Measurements from ENCODE around the gene ACTA2.

DNA sequence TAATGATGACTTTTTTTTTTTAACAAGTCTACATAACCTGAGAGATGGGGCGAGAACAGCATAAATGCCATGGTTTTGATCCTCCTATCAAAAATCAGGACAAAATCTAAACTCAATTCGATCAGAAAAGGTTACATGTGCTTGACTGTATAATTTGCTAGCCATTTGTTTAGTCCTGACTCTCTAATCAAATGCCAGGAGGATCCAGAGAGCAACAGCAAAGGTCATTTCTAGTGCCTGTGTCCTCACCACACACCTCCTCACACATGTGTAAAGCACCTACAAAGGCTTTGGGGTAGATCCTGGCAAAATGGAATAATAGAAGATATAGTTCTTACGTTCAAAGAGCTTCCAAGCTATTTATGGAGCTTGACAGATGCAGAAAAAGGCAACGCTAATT, 27.0 kb upstream of the ACTA2 start:
- TF ChIP-seq, protein P1, sequence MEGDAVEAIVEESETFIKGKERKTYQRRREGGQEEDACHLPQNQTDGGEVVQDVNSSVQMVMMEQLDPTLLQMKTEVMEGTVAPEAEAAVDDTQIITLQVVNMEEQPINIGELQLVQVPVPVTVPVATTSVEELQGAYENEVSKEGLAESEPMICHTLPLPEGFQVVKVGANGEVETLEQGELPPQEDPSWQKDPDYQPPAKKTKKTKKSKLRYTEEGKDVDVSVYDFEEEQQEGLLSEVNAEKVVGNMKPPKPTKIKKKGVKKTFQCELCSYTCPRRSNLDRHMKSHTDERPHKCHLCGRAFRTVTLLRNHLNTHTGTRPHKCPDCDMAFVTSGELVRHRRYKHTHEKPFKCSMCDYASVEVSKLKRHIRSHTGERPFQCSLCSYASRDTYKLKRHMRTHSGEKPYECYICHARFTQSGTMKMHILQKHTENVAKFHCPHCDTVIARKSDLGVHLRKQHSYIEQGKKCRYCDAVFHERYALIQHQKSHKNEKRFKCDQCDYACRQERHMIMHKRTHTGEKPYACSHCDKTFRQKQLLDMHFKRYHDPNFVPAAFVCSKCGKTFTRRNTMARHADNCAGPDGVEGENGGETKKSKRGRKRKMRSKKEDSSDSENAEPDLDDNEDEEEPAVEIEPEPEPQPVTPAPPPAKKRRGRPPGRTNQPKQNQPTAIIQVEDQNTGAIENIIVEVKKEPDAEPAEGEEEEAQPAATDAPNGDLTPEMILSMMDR (IDR thresholded peaks at IDR 0.05), result no peak
- TF ChIP-seq EP300 (IDR thresholded peaks at IDR 0.05) (no peak), POLR2AphosphoS5 (IDR thresholded peaks at IDR 0.05) (no peak), POLR2A (IDR thresholded peaks at IDR 0.05) (no peak)
